Omental fat pad (tissue), 4 donors: Measurements from ENCODE around the gene KRCC1. TPM values are rescaled to one million over a fixed set of nuclear protein-coding genes. Genes with fewer than 3 reads are reported as not detected.
"Not testable (repeated sequence)": the region's sequence is repeated elsewhere in the genome, so short reads cannot be mapped to it uniquely, and the experiment has no call there.

Experiments used
- ATAC-seq: fragments of 150-250 bp; one replicate; pipeline ENCODE4 v1.9.1; 2016; ENCODE audit warnings: mild to moderate bottlenecking, moderate library complexity; ENCODE audit not compliant: low FRiP score
- DNase-seq: peaks from one replicate; pipeline ENCODE4 v3.0.0-alpha.2; 2019; ENCODE audit warnings: low spot score
- CTCF ChIP-seq, 3 donors: fragments of 450-650 bp; IDR thresholded peaks; one replicate each; pipeline ENCODE4 v1.5.1; 2016 to 2017; ENCODE audit warnings: antibody characterized with exemption in 3 of 3, mild to moderate bottlenecking in 3 of 3, moderate library complexity in 2 of 3
- small RNA-seq: library from RNA; depleted of rRNA; stranded (forward); fragments of <200 nt; gene quantifications from one replicate; pipeline ENCODE3, GENCODE V24; 2016
- total RNA-seq, 4 donors: library from RNA; depleted of rRNA; stranded (reverse); fragments of >200 nt; gene quantifications; one replicate each; pipeline ENCODE4 v1.1.0, GENCODE V29; 2016

KRCC1 gene
- total RNA-seq, 4 donors from 2014 or later: 12.2 to 37.8 (median 26.1) TPM

DNA sequence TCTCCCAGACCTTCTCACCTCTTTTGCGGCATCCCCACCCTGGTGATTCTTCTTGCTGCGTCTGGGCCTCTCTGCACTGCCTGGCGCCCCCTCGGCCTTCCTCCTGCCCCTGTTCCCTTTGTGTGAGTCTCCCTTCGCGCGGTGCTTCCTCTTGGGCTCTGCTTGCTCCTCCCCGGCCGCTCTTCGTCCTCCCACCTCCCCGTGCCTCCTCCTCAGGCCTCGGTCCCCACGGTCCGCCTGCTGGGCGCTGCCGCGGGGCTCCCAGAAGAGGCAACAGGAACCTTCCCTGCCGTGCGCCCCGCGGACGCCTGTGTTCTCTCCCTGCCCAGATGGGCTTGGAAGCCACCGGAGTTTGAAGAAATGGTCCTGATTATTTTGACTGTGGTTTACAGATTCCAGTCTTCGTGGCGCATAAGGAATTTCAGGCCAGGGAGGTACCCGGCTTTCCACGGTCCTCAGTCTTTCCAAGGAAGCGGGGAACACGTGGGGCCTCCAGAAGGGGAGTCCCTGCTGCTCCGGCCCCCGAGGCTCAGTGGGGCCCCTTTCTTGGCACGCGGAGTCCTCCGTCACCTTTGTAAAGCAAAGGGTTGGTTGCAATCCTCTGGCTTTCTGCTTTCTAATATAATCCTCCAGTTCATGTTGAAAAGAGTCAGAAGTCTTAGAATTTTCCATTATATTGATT, 52.4 kb downstream of the KRCC1 start:
- no peak for DNase-seq
- TF ChIP-seq CTCF (IDR thresholded peaks at IDR 0.05): no peak
- ATAC-seq: no peak

- no peak for TF ChIP-seq CTCF (IDR thresholded peaks at IDR 0.05)
These were observed 53.2 kb downstream of the KRCC1 start for GRCh38 chr2:88002359-88002707.

DNA sequence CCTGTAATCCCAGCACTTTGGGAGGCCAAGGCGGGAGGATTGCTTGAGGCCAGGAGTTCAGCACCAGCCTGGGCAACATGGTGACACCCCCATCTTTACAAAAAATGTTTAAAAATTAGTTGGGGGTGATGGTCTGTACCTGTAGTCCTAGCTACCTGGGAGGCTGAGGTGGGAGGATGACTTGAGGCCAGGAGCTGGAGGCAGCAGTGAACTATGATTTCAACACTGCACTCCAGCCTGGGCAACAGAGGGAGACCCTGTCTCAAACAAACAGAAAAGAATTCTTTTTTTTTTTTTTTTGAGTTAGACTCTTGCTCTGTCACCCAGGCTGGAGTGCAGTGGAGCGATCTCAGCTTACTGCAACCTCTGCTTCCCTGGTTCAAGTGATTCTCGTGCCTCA, 55.1 kb downstream of the KRCC1 start:
- not testable (repeated sequence) for DNase-seq, ATAC-seq

More at GRCh38 chr2:88002359-88002707, 53.2 kb downstream of the KRCC1 start:
- no peak for ATAC-seq
- no peak for DNase-seq

DNA sequence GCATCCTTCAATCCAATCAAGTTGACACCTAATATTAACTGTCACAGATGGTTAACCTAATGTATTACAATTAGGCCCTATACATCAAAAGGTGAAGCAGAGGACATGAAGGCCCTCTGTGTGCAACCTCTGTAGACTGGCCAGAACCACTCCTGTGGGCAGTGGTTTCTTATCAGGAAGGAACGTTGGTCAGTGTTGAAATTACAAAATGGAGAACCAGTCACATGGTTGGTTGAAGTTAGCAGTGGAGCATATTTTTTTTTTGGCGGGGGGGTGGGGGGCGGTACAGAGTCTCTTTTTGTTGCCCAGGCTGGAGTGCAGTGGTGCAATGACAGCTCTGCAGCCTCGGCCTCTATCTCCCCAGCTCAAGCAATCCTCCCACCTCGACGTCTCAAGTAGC, 59.0 kb downstream of the KRCC1 start:
- no peak for TF ChIP-seq CTCF (IDR thresholded peaks at IDR 0.05)
- ATAC-seq (no peak), DNase-seq (no peak)

DNA sequence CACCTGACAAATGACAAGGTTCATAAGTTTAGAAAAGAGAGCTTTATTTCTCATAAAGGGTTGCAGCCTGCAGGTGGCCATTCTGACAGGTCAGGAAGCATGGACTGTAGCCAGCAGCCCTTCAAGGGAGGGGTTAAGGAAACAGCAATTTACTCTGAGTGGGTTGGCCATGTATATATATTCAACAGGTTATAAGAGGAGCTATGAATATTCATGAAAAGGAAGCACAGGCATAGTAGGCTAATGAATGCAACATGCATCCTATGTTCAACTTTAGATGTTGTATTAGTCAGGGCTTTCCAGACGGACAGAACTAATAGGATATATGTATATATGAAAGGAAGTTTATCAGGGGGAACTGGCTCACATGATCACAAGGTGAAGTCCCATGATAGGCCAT, 59.8 kb downstream of the KRCC1 start:
- TF ChIP-seq CTCF (IDR thresholded peaks at IDR 0.05): no peak
- DNase-seq (no peak), ATAC-seq (no peak)

GRCh38 chr2:87994304-87994850, 61.2 kb downstream of the KRCC1 start:
- DNase-seq, ATAC-seq: not testable (repeated sequence)

GRCh38 chr2:87992569-87992968, 63.0 kb downstream of the KRCC1 start:
- ATAC-seq, DNase-seq: not testable (repeated sequence)

GRCh38 chr2:87987473-87987872, 68.1 kb downstream of the KRCC1 start:
- ATAC-seq, DNase-seq: not testable (repeated sequence)

GRCh38 chr2:87985902-87986301, 69.7 kb downstream of the KRCC1 start:
- ATAC-seq, DNase-seq: not testable (repeated sequence)

DNA sequence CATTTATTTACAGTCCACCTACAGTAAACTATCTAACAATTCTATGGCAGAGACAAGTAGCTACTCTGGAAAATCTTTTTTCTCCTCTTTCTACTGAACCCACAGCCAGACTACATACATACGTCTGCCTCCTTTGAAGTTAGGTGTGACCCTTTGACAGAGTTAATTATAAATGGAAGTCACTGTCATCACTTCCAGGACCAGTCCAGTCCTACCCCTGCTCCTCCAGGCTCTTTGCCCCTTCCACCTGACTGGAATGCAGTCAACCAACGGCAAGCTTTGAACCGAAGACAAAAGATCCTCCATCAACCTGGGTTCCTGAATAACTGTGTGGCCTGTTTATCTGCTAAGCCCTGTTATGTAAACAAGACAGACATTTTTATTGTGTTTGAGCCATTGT, 74.4 kb downstream of the KRCC1 start:
- ATAC-seq, DNase-seq: not testable (repeated sequence)

Small RNA genes lying within 50 kb of the gene (small RNA-seq; reads per million reads assigned to genes)
- gene MIR4780 (not detected), gene RNU2-63P (not detected)

Other genes starting within 250 kb of the KRCC1 start
- gene RGPD2, start 230.0 kb downstream of the KRCC1 start, total RNA-seq: 10 to 100 TPM in 1 of 4 donors, 1 to 10 TPM in 3; 3.1 to 11.3 (median 5.3) TPM
- gene RNU2-63P, start 39.2 kb downstream of the KRCC1 start, total RNA-seq: not detected
- gene SMYD1, start 12.0 kb upstream of the KRCC1 start, total RNA-seq: not detected
- not detected for gene FABP1, start 72.3 kb upstream of the KRCC1 start, total RNA-seq
- 10 to 100 TPM in 3 of 4 donors, 1 to 10 TPM in 1; 2.2 to 30.5 (median 19.3) TPM for gene THNSL2, start 114.6 kb upstream of the KRCC1 start, total RNA-seq